Mucosa of descending colon (tissue), 3 donors: ENCODE data around the gene SMIM33. TPM values are rescaled to one million over a fixed set of nuclear protein-coding genes. Genes with fewer than 3 reads are reported as not detected.

Source experiments
- ATAC-seq: fragments of 200-7000 bp; cut with Tn5 transposase; one replicate; pipeline ENCODE4 v1.9.1; 2020; ENCODE audit warnings: mild to moderate bottlenecking, moderate library complexity
- DNase-seq, 3 donors: peaks; one replicate each; pipeline ENCODE4 v3.0.0-alpha.2; 2020
- H3K36me3 ChIP-seq: fragments of 200-600 bp; one replicate; pipeline ENCODE4 v1.8.0; 2021; ENCODE audit warnings: low read depth, mild to moderate bottlenecking
- H3K4me1 ChIP-seq: fragments of 200-600 bp; one replicate; pipeline ENCODE4 v1.8.0; 2021; ENCODE audit warnings: low read depth, mild to moderate bottlenecking
- H3K4me3 ChIP-seq: fragments of 200-600 bp; one replicate; pipeline ENCODE4 v1.8.0; 2021; ENCODE audit warnings: mild to moderate bottlenecking
- H3K9me3 ChIP-seq: fragments of 200-600 bp; one replicate; pipeline ENCODE4 v1.8.0; 2021; ENCODE audit warnings: mild to moderate bottlenecking
- intact Hi-C, 2 donors: fragments of 100-400 bp; cut with DNase I in 1 of 2; cut with micrococcal nuclease in 1 of 2; formaldehyde crosslinking; loops; one replicate each; pipeline versions ENCODE4 v1.11.0 to v1.11.1; 2022; cut with DNase I, micrococcal nuclease
- total RNA-seq, 3 donors: library from RNA; stranded (reverse); fragmentation: NEBNext Ultra II Directional in 2 of 3; extraction: Animal tissue kit (Norgen Biotek cat#: 25700) in 2 of 3; gene quantifications; one replicate each; pipeline versions ENCODE4 v1.2.1 to v1.2.4, GENCODE V29; 2021 to 2023
- TF ChIP-seq, protein P1 (sequence below): fragments of 200-600 bp; IDR thresholded peaks from one replicate; pipeline ENCODE4 v1.8.0; 2022; ENCODE audit warnings: antibody characterized with exemption, mild to moderate bottlenecking
- donor health status: DM: no; HTN: no; CAD: no; lungs with moderate emphysema.
- donor health status: DM: no; HTN: no; CAD: no.
- donor health status: DM: no; HTN: yes; CAD: no.

The SMIM33 gene
- total RNA-seq, 3 donors from 2014 or later, result 1.8 to 5.2 (median 2.8) TPM

DNA sequence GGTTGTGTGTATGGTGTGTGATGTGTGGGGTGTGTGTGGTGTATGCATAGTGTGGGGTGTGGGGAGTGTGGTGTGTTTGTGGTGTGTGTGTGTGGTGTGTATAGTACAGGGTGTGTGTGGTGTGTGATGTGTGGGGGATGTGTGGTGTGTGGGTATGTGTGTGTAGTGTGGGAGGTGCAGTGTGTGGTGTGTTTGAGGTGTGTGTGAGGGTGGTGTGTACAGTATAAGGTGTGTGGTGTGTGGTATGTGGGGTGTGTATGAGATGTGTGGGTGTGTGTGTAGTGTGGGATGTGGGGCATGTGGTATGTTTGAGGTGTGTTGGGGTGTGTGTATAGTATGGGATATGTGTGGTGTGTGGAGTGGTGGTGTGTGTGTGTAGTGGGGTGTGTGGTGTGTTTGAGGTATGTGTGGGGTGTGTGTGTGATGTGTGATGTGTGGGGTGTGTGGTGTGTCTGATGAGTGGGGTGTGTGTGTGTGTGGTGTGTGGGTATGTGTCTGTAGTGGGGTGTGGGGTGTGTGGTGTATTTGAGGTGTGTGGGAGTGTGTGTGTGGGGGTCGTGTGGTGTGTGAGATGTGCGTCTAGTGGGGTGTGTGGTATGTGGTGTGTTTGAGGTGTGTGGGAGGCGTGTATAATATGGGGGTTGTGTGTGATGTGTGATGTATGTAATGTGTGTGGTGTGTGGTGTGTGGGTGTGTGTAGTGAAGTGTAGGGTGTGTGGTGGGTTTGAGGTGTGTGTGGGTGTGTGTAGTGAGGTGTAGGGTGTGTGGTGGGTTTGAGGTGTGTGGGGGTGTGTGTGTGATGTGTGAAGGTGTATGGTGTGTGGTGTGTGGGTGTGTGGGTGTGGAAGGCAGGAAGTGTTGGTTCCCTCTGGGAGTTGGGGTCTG, 16.9 kb upstream of the SMIM33 start:
- H3K36me3 ChIP-seq, result no peaks in the 10 kb centered on the region
- DNase-seq (no peak), ATAC-seq (no peak)
- H3K4me1 ChIP-seq, result peaks cover under 1% of the 10 kb centered on the region
- H3K4me3 ChIP-seq, result no peak overlapping the region
- H3K9me3 ChIP-seq, result no peaks in the 10 kb centered on the region
- TF ChIP-seq, protein P1, sequence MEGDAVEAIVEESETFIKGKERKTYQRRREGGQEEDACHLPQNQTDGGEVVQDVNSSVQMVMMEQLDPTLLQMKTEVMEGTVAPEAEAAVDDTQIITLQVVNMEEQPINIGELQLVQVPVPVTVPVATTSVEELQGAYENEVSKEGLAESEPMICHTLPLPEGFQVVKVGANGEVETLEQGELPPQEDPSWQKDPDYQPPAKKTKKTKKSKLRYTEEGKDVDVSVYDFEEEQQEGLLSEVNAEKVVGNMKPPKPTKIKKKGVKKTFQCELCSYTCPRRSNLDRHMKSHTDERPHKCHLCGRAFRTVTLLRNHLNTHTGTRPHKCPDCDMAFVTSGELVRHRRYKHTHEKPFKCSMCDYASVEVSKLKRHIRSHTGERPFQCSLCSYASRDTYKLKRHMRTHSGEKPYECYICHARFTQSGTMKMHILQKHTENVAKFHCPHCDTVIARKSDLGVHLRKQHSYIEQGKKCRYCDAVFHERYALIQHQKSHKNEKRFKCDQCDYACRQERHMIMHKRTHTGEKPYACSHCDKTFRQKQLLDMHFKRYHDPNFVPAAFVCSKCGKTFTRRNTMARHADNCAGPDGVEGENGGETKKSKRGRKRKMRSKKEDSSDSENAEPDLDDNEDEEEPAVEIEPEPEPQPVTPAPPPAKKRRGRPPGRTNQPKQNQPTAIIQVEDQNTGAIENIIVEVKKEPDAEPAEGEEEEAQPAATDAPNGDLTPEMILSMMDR, result no peak
- intact Hi-C loops, result no loop called here

DNA sequence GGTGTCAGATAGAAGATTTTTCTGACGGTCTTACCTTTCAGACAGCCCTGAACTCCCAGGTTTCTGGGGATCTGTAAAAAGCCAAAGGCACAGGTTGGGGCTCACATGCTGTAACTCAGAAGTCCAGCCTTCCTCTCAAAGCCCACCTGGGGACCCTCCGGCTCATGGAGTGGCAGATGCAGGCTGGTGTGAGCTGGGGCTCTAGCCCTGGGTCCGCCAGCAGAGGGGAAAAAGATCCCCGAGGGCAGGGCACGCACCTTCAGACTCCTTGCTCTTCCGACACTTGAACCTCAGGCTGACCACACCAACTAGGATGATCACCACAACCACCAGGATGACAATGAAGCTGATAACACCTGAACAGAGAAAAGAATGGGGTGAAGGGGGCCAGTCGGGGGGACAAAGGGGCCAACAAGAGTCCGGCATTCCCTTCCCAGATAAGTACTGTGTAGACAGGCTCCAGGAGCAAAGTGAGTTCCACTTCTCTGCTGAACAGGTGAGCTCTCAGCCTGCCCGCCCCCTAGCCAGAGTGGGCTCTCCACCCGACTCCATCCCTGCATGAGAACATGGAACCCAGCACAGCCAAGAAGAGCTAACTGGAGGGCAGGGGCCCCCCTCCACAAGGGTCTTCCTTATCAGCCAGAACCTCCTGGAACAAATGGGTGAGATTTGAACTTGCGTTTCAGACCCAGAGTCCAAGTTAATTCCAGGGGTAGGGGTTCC, 16.1 kb upstream of the SMIM33 start:
- Histone ChIP-seq H3K4me1 (peaks cover 9% of the 10 kb centered on the region), H3K4me3 (no peak overlapping the region), H3K9me3 (no peaks in the 10 kb centered on the region), H3K36me3 (no peaks in the 10 kb centered on the region)
- TF ChIP-seq, protein P1, result no peak
- ATAC-seq (no peak), DNase-seq (no peak)
- intact Hi-C loops, result no loop called here

DNA sequence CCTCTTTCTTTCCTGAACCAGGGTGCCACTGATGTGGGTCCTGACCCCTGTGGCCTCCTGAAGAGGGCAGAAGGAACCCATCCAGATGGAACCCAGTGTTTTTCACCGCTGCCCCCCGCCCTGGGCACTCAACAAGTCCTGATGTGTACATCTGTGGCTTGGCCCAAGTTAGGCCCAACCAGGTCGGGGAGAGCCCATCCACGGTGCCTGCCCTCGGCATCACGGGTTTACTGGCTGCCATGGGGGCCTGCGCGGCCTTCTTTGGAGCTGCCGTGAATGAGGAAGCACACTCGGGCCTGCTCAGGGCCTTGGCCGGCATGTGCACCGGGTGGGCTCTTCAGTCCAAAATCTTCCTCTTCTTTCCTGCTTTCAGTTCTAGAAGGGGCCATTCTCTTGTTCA, 14.0 kb upstream of the SMIM33 start:
- DNase-seq (no peak), ATAC-seq (no peak)
- intact Hi-C loops, result no loop called here
- Histone ChIP-seq H3K36me3 (no peaks in the 10 kb centered on the region), H3K4me1 (peaks cover 9% of the 10 kb centered on the region), H3K9me3 (no peaks in the 10 kb centered on the region), H3K4me3 (no peak overlapping the region)
- TF ChIP-seq, protein P1, result no peak

DNA sequence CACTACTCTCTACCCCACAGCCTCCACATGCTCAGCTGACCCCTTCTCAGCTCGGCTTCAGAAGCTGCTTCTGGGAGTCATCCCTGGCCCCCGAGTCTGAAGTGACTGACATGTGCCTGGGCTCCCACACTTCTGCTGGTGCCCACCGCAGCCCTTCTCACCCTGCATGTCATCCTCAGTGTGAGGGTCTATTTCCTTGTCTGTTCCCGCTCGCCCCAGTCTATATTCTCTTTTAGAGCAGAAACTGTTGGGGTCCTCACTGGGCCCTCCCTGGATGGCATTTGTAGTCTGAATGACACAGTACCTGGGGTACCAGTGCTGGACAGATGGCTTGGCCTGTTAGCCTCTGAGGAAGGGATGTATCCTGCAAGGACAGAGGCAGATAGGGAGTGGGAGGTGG, 13.6 kb upstream of the SMIM33 start:
- H3K9me3 ChIP-seq, result no peaks in the 10 kb centered on the region
- DNase-seq (no peak), ATAC-seq (no peak)
- intact Hi-C loops, result no loop called here
- H3K4me1 ChIP-seq, result peaks cover 9% of the 10 kb centered on the region
- no peak overlapping the region for H3K4me3 ChIP-seq
- TF ChIP-seq, protein P1, result no peak
- H3K36me3 ChIP-seq, result no peaks in the 10 kb centered on the region

DNA sequence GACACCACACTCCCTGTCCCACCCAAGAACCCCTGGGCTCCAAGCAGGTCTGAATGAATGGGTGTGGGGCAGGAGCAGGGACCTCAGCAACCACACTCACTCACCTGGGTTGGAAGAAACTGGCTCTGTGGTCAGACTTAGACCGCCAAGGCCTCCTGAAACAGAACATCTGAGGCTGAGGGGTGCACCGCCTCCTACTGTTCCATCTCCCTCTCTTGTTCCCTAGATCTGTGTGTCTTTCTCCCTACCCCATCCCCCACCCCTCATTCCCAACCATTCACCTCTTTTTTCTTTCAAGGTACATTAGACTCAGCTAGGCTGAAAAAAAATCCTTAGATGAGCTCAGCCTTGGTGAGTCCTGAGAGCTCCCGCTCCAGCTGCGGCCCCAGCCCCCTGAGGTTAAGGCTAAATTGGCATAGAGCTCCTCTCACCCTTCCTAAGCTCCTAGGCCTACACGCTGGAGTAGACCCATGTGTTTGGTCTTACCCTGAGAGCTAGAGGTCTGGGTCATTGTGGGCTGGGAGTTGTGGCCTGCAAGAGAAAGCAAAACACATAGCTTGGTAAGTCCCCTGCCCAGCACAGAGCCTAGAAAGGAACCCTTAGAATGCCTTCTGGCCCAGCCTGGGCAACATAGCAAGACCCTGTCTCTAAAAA, 13.0 kb upstream of the SMIM33 start:
- Histone ChIP-seq H3K9me3 (no peaks in the 10 kb centered on the region), H3K4me3 (no peak overlapping the region), H3K36me3 (no peaks in the 10 kb centered on the region), H3K4me1 (peaks cover 9% of the 10 kb centered on the region)
- TF ChIP-seq, protein P1, result no peak
- no peak for ATAC-seq
- peak in 1 of 3 donors; percentile 33 for DNase-seq
- intact Hi-C loops, result no loop called here
